Thymus (tissue), 11 donors: ENCODE results near the gene KANSL3. TPM values are rescaled to one million over a fixed set of nuclear protein-coding genes. Genes with fewer than 3 reads are reported as not detected.
"Not testable (repeated sequence)": the region's sequence is repeated elsewhere in the genome, so short reads cannot be mapped to it uniquely, and the experiment has no call there.

Experiments
- DNase-seq, 9 donors: peaks; one replicate each; pipeline ENCODE4 v3.0.0-alpha.2; 2013; ENCODE audit warnings: low spot score in 9 of 9, low read depth in 6 of 9, missing footprints in 1 of 9
- H3K27ac ChIP-seq, 2 donors: one replicate each; pipeline ENCODE4 v1.5.1; 2013; ENCODE audit warnings: control low read depth in 1 of 2, low read depth in 1 of 2, low read length in 1 of 2, mild to moderate bottlenecking in 1 of 2, moderate library complexity in 1 of 2
- H3K27me3 ChIP-seq, 2 donors: one replicate each; pipeline ENCODE4 v1.5.1; 2013; ENCODE audit warnings: low read length in 1 of 2; ENCODE audit not compliant: control insufficient read depth in 2 of 2, insufficient read depth in 1 of 2
- H3K36me3 ChIP-seq, 2 donors: one replicate each; pipeline ENCODE4 v1.5.1; 2013; ENCODE audit warnings: low read length in 1 of 2, mild to moderate bottlenecking in 1 of 2, moderate library complexity in 1 of 2; ENCODE audit not compliant: control insufficient read depth in 2 of 2, insufficient read depth in 2 of 2
- H3K4me1 ChIP-seq, 2 donors: one replicate each; pipeline ENCODE4 v1.5.1; 2013; ENCODE audit warnings: low read length in 2 of 2; ENCODE audit not compliant: control insufficient read depth in 2 of 2, insufficient read depth in 2 of 2
- H3K4me3 ChIP-seq, 2 donors: one replicate each; pipeline ENCODE4 v1.5.1; 2013; ENCODE audit warnings: low read length in 2 of 2, control low read depth in 1 of 2, mild to moderate bottlenecking in 1 of 2
- H3K9me3 ChIP-seq, 2 donors: one replicate each; pipeline ENCODE4 v1.5.1; 2013; ENCODE audit warnings: low read length in 1 of 2, mild to moderate bottlenecking in 1 of 2; ENCODE audit not compliant: control insufficient read depth in 2 of 2, insufficient read depth in 1 of 2
- WGBS: extraction: QIAGEN DNeasy Blood & Tissue Kit; methylation state at CpG from one replicate; pipeline ENCODE4 v1.1.7; 2013; 5-methylcytosine and 5-hydroxymethylcytosine counted together
- polyA plus RNA-seq: library from polyadenylated mRNA; stranded (reverse); fragments of 200-250 nt; gene quantifications from one replicate; pipeline ENCODE4 v1.2.3, GENCODE V29; 2013
- total RNA-seq: library from RNA; stranded (reverse); fragments of 120-200 nt; gene quantifications from one replicate; pipeline ENCODE4 v1.2.4, GENCODE V29; 2013
- donor health status: healthy.

KANSL3 gene
- total and polyA plus RNA-seq, 2 donors: 21.2 to 27.2 TPM

DNA sequence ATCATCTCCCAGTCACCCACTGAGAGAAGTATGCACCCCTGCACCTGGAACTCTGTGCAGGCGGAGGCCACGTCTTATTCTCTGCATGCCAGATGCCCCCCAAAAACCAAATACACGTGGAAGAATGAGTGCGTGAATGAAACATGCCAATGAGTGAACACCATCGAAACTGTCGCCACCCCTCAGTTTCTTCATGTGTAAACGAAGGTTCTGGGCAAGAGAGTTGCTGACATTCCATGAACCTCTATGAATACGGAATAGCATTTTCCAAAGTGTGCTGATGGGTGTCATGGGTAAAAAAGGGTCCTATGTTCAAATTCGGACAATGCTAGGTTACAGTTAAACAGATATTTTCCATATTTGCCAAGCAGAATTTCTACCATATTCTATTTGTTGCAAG lies 24.2 kb upstream of the KANSL3 start:
- Histone ChIP-seq H3K4me3 (no peak overlapping the region), H3K36me3 (no peaks in the 10 kb centered on the region), H3K9me3 (no peaks in the 10 kb centered on the region), H3K4me1 (no peaks in the 10 kb centered on the region), H3K27ac (no peak overlapping the region), H3K27me3 (no peaks in the 10 kb centered on the region)
- WGBS: 99% methylated on average over 9 of the region's 9 CpGs
- no peak for DNase-seq

- H3K27me3 ChIP-seq: no peaks in the 10 kb centered on the region
- H3K9me3 ChIP-seq: no peaks in the 10 kb centered on the region
- H3K27ac ChIP-seq: no peak overlapping the region
- H3K4me1 ChIP-seq: no peaks in the 10 kb centered on the region
- WGBS: 97% methylated on average over 6 of the region's 6 CpGs
- H3K4me3 ChIP-seq: no peak overlapping the region
- no peaks in the 10 kb centered on the region for H3K36me3 ChIP-seq
- no peak for DNase-seq
Observed at GRCh38 chr2:96661324-96661723, 23.2 kb upstream of the KANSL3 start.

DNA sequence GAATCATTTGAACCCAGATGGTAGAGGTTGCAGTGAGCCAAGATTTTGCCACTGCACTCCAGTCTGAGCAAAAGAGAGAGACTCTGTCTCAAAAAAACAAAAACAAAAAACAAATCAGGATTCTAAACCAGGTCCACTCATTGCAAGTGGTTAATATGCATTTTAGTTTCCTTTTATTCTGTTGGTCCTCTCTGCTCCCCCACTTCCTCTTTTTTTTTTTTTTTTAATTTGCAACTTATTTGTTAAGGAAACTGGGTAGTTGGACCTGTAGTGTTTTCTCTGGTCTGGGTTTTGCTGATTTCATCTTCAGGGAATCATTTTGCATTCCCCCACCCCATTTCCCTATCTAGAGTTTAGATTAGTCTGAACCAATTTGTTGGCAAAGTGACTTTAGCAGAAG lies 18.4 kb upstream of the KANSL3 start:
- Histone ChIP-seq H3K27ac (no peak overlapping the region), H3K4me3 (no peak overlapping the region), H3K9me3 (no peaks in the 10 kb centered on the region), H3K27me3 (no peaks in the 10 kb centered on the region), H3K36me3 (no peaks in the 10 kb centered on the region), H3K4me1 (no peaks in the 10 kb centered on the region)
- DNase-seq: no peak

DNA sequence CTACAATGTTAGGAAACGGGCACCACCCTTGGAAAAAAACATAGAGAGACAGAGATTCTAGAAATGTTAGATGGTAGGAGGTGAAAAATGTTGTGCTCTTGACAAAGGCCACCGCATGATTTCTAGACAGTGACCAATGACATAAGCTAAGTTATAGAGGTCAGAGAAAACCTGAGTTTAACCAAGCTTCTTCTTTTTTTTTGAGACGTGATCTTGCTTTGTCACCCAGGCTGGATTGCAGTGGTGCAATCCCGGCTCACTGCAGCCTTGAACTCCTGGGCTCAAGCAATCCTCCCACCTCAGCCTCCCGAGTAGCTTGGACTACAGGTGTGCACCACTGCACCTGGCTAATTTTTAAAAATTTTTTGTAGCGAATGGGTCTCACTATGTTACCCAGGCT lies 17.4 kb upstream of the KANSL3 start:
- DNase-seq: no peak
- no peak overlapping the region for H3K4me3 ChIP-seq
- H3K27me3 ChIP-seq: no peaks in the 10 kb centered on the region
- no peak overlapping the region for H3K27ac ChIP-seq
- 94% methylated on average over 6 of the region's 6 CpGs for WGBS
- no peaks in the 10 kb centered on the region for H3K36me3 ChIP-seq
- H3K4me1 ChIP-seq: no peaks in the 10 kb centered on the region
- no peaks in the 10 kb centered on the region for H3K9me3 ChIP-seq

GRCh38 chr2:96654791-96655190 lies 16.7 kb upstream of the KANSL3 start:
- not testable (repeated sequence) for H3K36me3 ChIP-seq, H3K27ac ChIP-seq, H3K9me3 ChIP-seq, H3K4me3 ChIP-seq, H3K4me1 ChIP-seq, DNase-seq, H3K27me3 ChIP-seq
- 96% methylated on average over 7 of the region's 7 CpGs for WGBS

DNA sequence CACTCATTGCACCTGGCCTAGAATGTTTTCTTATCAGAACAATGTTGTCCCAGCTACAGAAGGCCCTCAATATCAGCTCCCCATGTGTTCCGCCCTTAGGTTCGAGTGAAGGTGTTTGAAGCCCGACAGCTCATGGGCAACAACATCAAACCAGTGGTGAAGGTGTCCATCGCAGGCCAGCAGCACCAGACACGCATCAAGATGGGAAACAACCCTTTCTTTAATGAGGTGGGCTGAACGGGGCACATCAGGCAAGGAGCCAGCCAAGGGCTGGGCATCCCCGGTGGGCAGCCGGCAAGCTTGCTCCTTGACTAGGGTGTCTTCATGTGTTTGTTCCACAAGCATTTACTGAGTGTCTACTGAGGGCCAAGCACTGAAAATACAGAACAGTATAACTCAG lies 13.7 kb upstream of the KANSL3 start:
- 98% methylated on average over 8 of the region's 8 CpGs for WGBS
- no peaks in the 10 kb centered on the region for H3K36me3 ChIP-seq
- H3K4me3 ChIP-seq: no peak overlapping the region
- no peak overlapping the region for H3K27ac ChIP-seq
- H3K27me3 ChIP-seq: no peaks in the 10 kb centered on the region
- H3K4me1 ChIP-seq: no peaks in the 10 kb centered on the region
- no peak for DNase-seq
- no peaks in the 10 kb centered on the region for H3K9me3 ChIP-seq

DNA sequence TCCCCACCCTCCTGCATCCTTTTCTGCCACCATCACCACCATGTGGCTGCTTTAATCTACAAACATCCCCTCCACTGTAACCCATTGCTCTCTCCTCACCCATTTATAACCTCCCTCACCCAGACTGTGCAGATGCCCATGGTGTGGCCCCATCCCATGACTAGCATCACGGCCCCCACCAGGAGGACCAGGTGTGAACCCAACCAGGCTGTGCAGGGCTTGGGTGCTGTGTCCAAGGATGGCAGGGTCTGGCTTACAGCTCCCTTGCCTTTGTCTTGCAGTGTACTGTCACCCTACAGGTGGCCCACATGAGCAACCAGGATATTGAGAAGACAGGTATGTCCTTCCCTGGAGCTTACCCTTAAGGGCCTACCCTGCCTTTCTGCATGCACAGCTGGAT lies 11.2 kb upstream of the KANSL3 start:
- WGBS: 98% methylated on average over 1 of the region's 1 CpG
- no peak for DNase-seq
- Histone ChIP-seq H3K27ac (no peak overlapping the region), H3K4me1 (peaks cover 3 to 5% of the 10 kb centered on the region in 2 donors), H3K36me3 (no peaks in the 10 kb centered on the region), H3K4me3 (no peak overlapping the region), H3K9me3 (peaks cover 0 to 6% of the 10 kb centered on the region in 2 donors), H3K27me3 (no peaks in the 10 kb centered on the region)

GRCh38 chr2:96648306-96648930 lies 10.3 kb upstream of the KANSL3 start:
- no peak overlapping the region for H3K27ac ChIP-seq
- H3K36me3 ChIP-seq: no peaks in the 10 kb centered on the region
- DNase-seq: no peak
- peaks cover 3 to 5% of the 10 kb centered on the region in 2 donors for H3K4me1 ChIP-seq
- H3K4me3 ChIP-seq: no peak overlapping the region
- no peaks in the 10 kb centered on the region for H3K27me3 ChIP-seq
- WGBS: 98% methylated on average over 7 of the region's 7 CpGs
- peaks cover 0 to 6% of the 10 kb centered on the region in 2 donors for H3K9me3 ChIP-seq

GRCh38 chr2:96647681-96648080 lies 9.6 kb upstream of the KANSL3 start:
- H3K4me3 ChIP-seq: no peak overlapping the region
- peaks cover 3 to 6% of the 10 kb centered on the region in 2 donors for H3K4me1 ChIP-seq
- H3K36me3 ChIP-seq: no peaks in the 10 kb centered on the region
- DNase-seq: no peak
- no peak overlapping the region for H3K27ac ChIP-seq
- peaks cover 0 to 6% of the 10 kb centered on the region in 2 donors for H3K9me3 ChIP-seq
- WGBS: 95% methylated on average over 6 of the region's 6 CpGs
- no peaks in the 10 kb centered on the region for H3K27me3 ChIP-seq
